GM23338 (cell line): ENCODE measurements around the gene COPE.

Experiments used
- CREB1 ChIP-seq: fragments of 250-450 bp; sonication (Bioruptor Pico); IDR thresholded peaks from 2 replicates; pipeline ENCODE4 v1.5.0; 2020; ENCODE audit warnings: low read depth, mild to moderate bottlenecking, moderate library complexity
- ETS1 ChIP-seq: IDR thresholded peaks from 2 replicates; pipeline ENCODE4 v1.6.1; 2016; ENCODE audit warnings: antibody characterized with exemption
- EZH2 ChIP-seq: fragments of 200-600 bp; sonication (generic); IDR thresholded peaks from one replicate; pipeline ENCODE4 v1.8.0; 2017; ENCODE audit warnings: antibody characterized with exemption, mild to moderate bottlenecking, low read depth; ENCODE audit not compliant: unreplicated experiment
- EZH2phosphoT487 ChIP-seq: fragments of 200-600 bp; sonication (generic); IDR thresholded peaks from one replicate; pipeline ENCODE4 v1.8.1; 2018; ENCODE audit warnings: antibody characterized with exemption; ENCODE audit not compliant: unreplicated experiment
- JUNB ChIP-seq: IDR thresholded peaks from one replicate; pipeline ENCODE4 v1.6.1; 2016; ENCODE audit warnings: antibody characterized with exemption; ENCODE audit not compliant: unreplicated experiment
- POLR2AphosphoS5 ChIP-seq: IDR thresholded peaks from 2 replicates; pipeline ENCODE4 v1.6.1; 2016; ENCODE audit warnings: antibody characterized with exemption, low read depth
- ZNF114 ChIP-seq: fragments of 250-450 bp; sonication (Bioruptor Pico); IDR thresholded peaks from 2 replicates; pipeline ENCODE4 v1.5.0; 2020; ENCODE audit warnings: mild to moderate bottlenecking, moderate library complexity
- TF ChIP-seq, protein P1 (sequence below), 2 experiments: fragments of 200-600 bp in 1 of 2; sonication (generic) in 1 of 2; conservative IDR thresholded peaks; 2 replicates each; pipeline versions ENCODE4 v1.5.1 to v1.6.1; 2016 to 2017; ENCODE audit warnings: antibody characterized with exemption in 2 of 2, low read depth in 2 of 2, mild to moderate bottlenecking in 2 of 2, moderate library complexity in 1 of 2
- TF ChIP-seq, protein P2 (sequence below): IDR thresholded peaks from one replicate; pipeline ENCODE4 v1.6.1; 2018; ENCODE audit warnings: antibody characterized with exemption; ENCODE audit not compliant: unreplicated experiment

DNA sequence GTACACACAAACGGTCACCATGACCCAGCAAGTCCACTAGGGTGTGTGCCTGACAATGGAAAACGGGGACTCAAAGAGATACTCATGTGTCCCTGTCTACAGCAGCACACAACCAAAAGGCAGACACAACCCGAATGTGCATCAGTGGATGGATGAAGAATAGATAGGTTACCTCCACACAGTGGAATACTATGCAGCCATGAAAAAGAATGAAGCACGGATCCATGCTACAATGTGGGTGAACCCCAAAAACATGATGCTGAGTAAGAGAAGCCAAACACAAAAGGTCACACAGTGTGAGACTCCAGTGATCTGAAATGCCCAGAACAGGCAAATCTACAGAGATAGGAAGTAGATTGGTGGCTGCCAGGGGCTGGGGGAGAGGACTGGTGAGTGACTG lies 32.2 kb downstream of the COPE start:
- TF ChIP-seq, protein P1, sequence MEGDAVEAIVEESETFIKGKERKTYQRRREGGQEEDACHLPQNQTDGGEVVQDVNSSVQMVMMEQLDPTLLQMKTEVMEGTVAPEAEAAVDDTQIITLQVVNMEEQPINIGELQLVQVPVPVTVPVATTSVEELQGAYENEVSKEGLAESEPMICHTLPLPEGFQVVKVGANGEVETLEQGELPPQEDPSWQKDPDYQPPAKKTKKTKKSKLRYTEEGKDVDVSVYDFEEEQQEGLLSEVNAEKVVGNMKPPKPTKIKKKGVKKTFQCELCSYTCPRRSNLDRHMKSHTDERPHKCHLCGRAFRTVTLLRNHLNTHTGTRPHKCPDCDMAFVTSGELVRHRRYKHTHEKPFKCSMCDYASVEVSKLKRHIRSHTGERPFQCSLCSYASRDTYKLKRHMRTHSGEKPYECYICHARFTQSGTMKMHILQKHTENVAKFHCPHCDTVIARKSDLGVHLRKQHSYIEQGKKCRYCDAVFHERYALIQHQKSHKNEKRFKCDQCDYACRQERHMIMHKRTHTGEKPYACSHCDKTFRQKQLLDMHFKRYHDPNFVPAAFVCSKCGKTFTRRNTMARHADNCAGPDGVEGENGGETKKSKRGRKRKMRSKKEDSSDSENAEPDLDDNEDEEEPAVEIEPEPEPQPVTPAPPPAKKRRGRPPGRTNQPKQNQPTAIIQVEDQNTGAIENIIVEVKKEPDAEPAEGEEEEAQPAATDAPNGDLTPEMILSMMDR (conservative IDR thresholded peaks at IDR 0.05; ENCODE audit: low read depth in 2 of 2), result no peak
- TF ChIP-seq EZH2phosphoT487 (no peak), POLR2AphosphoS5 (no peak), EZH2 (no peak), JUNB (no peak), ZNF114 (no peak), CREB1 (no peak), ETS1 (no peak)
- TF ChIP-seq, protein P2, sequence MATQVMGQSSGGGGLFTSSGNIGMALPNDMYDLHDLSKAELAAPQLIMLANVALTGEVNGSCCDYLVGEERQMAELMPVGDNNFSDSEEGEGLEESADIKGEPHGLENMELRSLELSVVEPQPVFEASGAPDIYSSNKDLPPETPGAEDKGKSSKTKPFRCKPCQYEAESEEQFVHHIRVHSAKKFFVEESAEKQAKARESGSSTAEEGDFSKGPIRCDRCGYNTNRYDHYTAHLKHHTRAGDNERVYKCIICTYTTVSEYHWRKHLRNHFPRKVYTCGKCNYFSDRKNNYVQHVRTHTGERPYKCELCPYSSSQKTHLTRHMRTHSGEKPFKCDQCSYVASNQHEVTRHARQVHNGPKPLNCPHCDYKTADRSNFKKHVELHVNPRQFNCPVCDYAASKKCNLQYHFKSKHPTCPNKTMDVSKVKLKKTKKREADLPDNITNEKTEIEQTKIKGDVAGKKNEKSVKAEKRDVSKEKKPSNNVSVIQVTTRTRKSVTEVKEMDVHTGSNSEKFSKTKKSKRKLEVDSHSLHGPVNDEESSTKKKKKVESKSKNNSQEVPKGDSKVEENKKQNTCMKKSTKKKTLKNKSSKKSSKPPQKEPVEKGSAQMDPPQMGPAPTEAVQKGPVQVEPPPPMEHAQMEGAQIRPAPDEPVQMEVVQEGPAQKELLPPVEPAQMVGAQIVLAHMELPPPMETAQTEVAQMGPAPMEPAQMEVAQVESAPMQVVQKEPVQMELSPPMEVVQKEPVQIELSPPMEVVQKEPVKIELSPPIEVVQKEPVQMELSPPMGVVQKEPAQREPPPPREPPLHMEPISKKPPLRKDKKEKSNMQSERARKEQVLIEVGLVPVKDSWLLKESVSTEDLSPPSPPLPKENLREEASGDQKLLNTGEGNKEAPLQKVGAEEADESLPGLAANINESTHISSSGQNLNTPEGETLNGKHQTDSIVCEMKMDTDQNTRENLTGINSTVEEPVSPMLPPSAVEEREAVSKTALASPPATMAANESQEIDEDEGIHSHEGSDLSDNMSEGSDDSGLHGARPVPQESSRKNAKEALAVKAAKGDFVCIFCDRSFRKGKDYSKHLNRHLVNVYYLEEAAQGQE, result no peak
